ENCODE measurements around the gene ABCB9.
A peak's percentile ranks its signal among the peaks of the same experiment; 100 is the strongest.

ABCB9 gene

DNA sequence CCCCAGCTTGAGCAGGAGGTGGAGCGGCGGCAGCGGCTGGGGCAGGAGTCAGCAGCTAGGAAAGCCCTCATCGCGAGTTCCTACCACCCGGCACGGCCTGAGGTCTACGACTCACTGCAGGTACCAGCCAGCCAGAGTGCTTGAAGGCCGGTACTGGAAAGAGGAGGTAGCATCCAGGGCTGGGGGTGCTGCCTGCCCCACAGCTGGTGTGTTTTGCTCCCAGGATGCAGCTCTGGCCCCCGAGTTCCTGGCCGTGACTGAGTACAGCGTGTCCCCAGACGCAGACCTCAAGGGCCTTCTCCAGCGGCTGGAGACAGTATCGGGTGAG lies 10.3 kb upstream of the ABCB9 start:
- Histone ChIP-seq H3K27ac (ENCODE audit: low read depth in 2 of 2, low read length in 2 of 2) (no peak overlapping the region), H3K4me3 (ENCODE audit: low read length in 2 of 2) (no peak overlapping the region), H3K9me3 (ENCODE audit: control insufficient read depth in 2 of 2, low read length in 2 of 2) (no peaks in the 10 kb centered on the region), H3K36me3 (ENCODE audit: control insufficient read depth in 2 of 2, insufficient read depth in 2 of 2, low read length in 2 of 2) (peaks cover 0 to 5% of the 10 kb centered on the region in 2 donors), H3K9ac (ENCODE audit: low read depth in 1 of 2, low read length in 2 of 2) (peak overlapping the region in 1 of 2 donors; percentile 88), H3K4me1 (ENCODE audit: control insufficient read depth in 2 of 2, insufficient read depth in 2 of 2, low read length in 2 of 2) (peaks cover 29 to 39% of the 10 kb centered on the region in 2 donors), H3K27me3 (ENCODE audit: control insufficient read depth in 2 of 2, insufficient read depth in 2 of 2, low read length in 2 of 2) (no peaks in the 10 kb centered on the region)

DNA sequence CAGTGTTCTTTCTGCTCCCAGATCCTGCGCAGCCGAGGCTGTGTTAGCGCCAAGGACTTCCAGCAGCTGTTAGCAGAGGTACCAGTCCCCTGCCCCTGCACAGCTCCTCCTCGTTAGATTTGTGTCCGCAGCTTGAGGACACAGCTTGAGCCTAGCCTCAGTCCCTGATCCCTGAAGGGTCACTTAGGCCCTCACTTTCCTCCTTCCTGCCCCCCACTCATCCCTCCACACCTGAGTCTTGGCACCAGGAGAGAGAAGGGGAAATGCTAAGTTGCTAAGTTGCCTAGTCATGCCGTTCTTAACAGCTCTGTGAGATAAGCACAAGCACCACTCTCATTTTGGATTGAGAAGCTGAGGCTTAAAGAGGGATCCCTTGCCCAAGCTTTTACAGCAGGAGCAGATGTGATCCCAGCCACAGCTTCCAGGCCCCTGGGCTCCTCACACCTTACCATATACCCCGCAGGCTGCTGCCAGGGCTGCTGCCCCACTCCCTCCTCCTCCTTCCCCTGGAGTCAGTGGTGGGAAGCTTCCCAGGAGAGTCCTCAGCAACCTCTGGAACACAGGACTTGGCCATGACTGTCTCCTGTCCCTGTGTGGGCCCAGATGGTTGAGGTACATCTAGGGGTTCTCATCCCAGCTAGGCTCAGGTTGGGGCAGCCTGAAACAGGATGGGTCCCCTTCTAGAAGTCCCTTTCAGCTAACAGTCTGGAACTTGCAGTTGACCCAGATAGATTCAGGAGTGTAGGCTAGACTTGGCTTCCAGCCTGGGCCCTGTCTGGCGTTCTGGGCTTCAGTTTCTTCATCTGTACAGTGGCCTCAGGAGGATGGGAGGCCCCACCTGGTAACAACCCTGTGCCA lies 9.8 kb upstream of the ABCB9 start:
- Histone ChIP-seq H3K27me3 (ENCODE audit: control insufficient read depth in 2 of 2, insufficient read depth in 2 of 2, low read length in 2 of 2) (no peaks in the 10 kb centered on the region), H3K4me3 (ENCODE audit: low read length in 2 of 2) (peak overlapping the region; percentile 96 to 98), H3K36me3 (ENCODE audit: control insufficient read depth in 2 of 2, insufficient read depth in 2 of 2, low read length in 2 of 2) (peaks cover 0 to 5% of the 10 kb centered on the region in 2 donors), H3K4me1 (ENCODE audit: control insufficient read depth in 2 of 2, insufficient read depth in 2 of 2, low read length in 2 of 2) (peaks cover 24 to 33% of the 10 kb centered on the region in 2 donors), H3K27ac (ENCODE audit: low read depth in 2 of 2, low read length in 2 of 2) (peak overlapping the region in 1 of 2 donors; percentile 99), H3K9ac (ENCODE audit: low read depth in 1 of 2, low read length in 2 of 2) (peak overlapping the region; percentile 88 to 98), H3K9me3 (ENCODE audit: control insufficient read depth in 2 of 2, low read length in 2 of 2) (no peaks in the 10 kb centered on the region)

GRCh38 chr12:122974892-122975789 lies 8.9 kb upstream of the ABCB9 start, which contains the start of gene OGFOD2:
Gene OGFOD2, plus strand, starts transcription at chr12:122975244. Its CDS starts 8 bp downstream, at chr12:122975252.
- Histone ChIP-seq H3K4me1 (ENCODE audit: control insufficient read depth in 2 of 2, insufficient read depth in 2 of 2, low read length in 2 of 2) (peaks cover 24 to 33% of the 10 kb centered on the region in 2 donors), H3K9ac (ENCODE audit: low read depth in 1 of 2, low read length in 2 of 2) (peak within 1 kb of the TSS; percentile 88 to 98), H3K9me3 (ENCODE audit: control insufficient read depth in 2 of 2, low read length in 2 of 2) (no peaks in the 10 kb centered on the region), H3K27me3 (ENCODE audit: control insufficient read depth in 2 of 2, insufficient read depth in 2 of 2, low read length in 2 of 2) (no peaks in the 10 kb centered on the region), H3K4me3 (ENCODE audit: low read length in 2 of 2) (peak within 1 kb of the TSS; percentile 96 to 98), H3K36me3 (ENCODE audit: control insufficient read depth in 2 of 2, insufficient read depth in 2 of 2, low read length in 2 of 2) (peaks cover 0 to 5% of the 10 kb centered on the region in 2 donors), H3K27ac (ENCODE audit: low read depth in 2 of 2, low read length in 2 of 2) (peak within 1 kb of the TSS; percentile 96 to 99)

DNA sequence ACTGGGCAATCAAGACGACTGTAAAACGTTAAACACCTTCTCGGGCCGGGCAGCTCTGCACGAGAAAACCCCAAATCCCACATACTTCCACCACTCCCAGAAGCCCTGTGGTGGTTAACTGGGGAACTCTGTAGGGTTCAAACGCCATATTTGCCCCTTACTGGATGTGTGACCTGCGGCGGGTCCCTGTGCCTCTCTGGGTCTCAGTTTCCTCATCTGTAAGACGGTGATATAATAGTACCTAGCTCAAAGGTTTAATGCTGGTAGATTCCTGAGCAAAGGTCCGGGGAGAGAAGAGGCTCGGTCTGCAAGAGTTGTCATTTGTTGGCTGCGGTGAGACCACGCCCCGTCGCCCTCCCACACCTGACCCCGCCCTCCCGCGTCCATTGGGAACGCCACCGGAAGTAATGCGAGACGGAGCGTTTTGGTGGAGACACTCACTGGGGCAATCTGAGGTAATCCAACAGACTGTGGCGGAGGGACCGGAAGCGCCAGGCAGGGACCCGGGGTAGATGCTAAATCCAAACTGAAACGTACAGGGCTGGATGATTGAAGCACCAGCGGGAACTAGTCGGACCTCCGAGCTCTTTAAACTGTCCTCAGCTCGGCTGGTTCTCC lies 8.1 kb upstream of the ABCB9 start:
- H3K4me3 ChIP-seq (ENCODE audit: low read length in 2 of 2) = peak overlapping the region; percentile 96 to 98

DNA sequence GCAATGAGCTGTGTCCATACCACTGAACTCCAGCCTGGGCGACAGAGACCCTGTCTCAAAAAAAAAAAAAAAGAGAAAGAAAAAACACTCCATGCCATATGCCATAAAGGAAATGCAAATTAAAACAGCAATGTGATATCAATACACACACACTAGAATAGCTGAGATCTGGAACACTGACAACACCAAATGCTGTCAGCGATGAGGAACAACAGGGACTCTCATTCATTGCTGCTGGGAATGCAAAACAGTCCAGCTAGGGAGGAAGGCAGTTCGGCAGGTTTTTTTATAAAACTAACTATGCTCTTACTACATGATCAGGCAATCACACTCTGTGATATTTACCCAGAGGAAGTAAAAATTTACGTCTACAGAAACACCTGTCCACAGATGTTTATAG lies 3.4 kb upstream of the ABCB9 start:
- no peak overlapping the region for H3K9ac ChIP-seq (ENCODE audit: low read depth in 1 of 2, low read length in 2 of 2)
- peaks cover 17 to 20% of the 10 kb centered on the region in 2 donors for H3K4me1 ChIP-seq (ENCODE audit: control insufficient read depth in 2 of 2, insufficient read depth in 2 of 2, low read length in 2 of 2)
- no peaks in the 10 kb centered on the region for H3K27me3 ChIP-seq (ENCODE audit: control insufficient read depth in 2 of 2, insufficient read depth in 2 of 2, low read length in 2 of 2)
- H3K27ac ChIP-seq (ENCODE audit: low read depth in 2 of 2, low read length in 2 of 2) = no peak overlapping the region
- H3K9me3 ChIP-seq (ENCODE audit: control insufficient read depth in 2 of 2, low read length in 2 of 2) = no peaks in the 10 kb centered on the region
- H3K4me3 ChIP-seq (ENCODE audit: low read length in 2 of 2) = no peak overlapping the region
- no peaks in the 10 kb centered on the region for H3K36me3 ChIP-seq (ENCODE audit: control insufficient read depth in 2 of 2, insufficient read depth in 2 of 2, low read length in 2 of 2)

More for the DNA sequence above, 8.1 kb upstream of the ABCB9 start:
- Histone ChIP-seq H3K9ac (ENCODE audit: low read depth in 1 of 2, low read length in 2 of 2) (peak overlapping the region; percentile 88 to 98), H3K27me3 (ENCODE audit: control insufficient read depth in 2 of 2, insufficient read depth in 2 of 2, low read length in 2 of 2) (no peaks in the 10 kb centered on the region), H3K4me1 (ENCODE audit: control insufficient read depth in 2 of 2, insufficient read depth in 2 of 2, low read length in 2 of 2) (peaks cover 18 to 27% of the 10 kb centered on the region in 2 donors), H3K9me3 (ENCODE audit: control insufficient read depth in 2 of 2, low read length in 2 of 2) (no peaks in the 10 kb centered on the region), H3K36me3 (ENCODE audit: control insufficient read depth in 2 of 2, insufficient read depth in 2 of 2, low read length in 2 of 2) (peaks cover 0 to 5% of the 10 kb centered on the region in 2 donors), H3K27ac (ENCODE audit: low read depth in 2 of 2, low read length in 2 of 2) (peak overlapping the region; percentile 96 to 99)

- Histone ChIP-seq H3K9ac (ENCODE audit: low read depth in 1 of 2, low read length in 2 of 2) (no peak overlapping the region), H3K4me1 (ENCODE audit: control insufficient read depth in 2 of 2, insufficient read depth in 2 of 2, low read length in 2 of 2) (peaks cover 12 to 17% of the 10 kb centered on the region in 2 donors), H3K27ac (ENCODE audit: low read depth in 2 of 2, low read length in 2 of 2) (no peak overlapping the region), H3K36me3 (ENCODE audit: control insufficient read depth in 2 of 2, insufficient read depth in 2 of 2, low read length in 2 of 2) (no peaks in the 10 kb centered on the region), H3K9me3 (ENCODE audit: control insufficient read depth in 2 of 2, low read length in 2 of 2) (no peaks in the 10 kb centered on the region), H3K27me3 (ENCODE audit: control insufficient read depth in 2 of 2, insufficient read depth in 2 of 2, low read length in 2 of 2) (no peaks in the 10 kb centered on the region), H3K4me3 (ENCODE audit: low read length in 2 of 2) (no peak overlapping the region)
Observed at GRCh38 chr12:122968104-122968503, 1.8 kb upstream of the ABCB9 start.

GRCh38 chr12:122966743-122967550 lies 684 bp upstream of the ABCB9 start:
- Histone ChIP-seq H3K9ac (ENCODE audit: low read depth in 1 of 2, low read length in 2 of 2) (no peak overlapping the region), H3K27me3 (ENCODE audit: control insufficient read depth in 2 of 2, insufficient read depth in 2 of 2, low read length in 2 of 2) (no peaks in the 10 kb centered on the region), H3K4me3 (ENCODE audit: low read length in 2 of 2) (peak overlapping the region; percentile 37 to 40), H3K9me3 (ENCODE audit: control insufficient read depth in 2 of 2, low read length in 2 of 2) (no peaks in the 10 kb centered on the region), H3K27ac (ENCODE audit: low read depth in 2 of 2, low read length in 2 of 2) (no peak overlapping the region), H3K4me1 (ENCODE audit: control insufficient read depth in 2 of 2, insufficient read depth in 2 of 2, low read length in 2 of 2) (peaks cover 21 to 22% of the 10 kb centered on the region in 2 donors), H3K36me3 (ENCODE audit: control insufficient read depth in 2 of 2, insufficient read depth in 2 of 2, low read length in 2 of 2) (no peaks in the 10 kb centered on the region)

DNA sequence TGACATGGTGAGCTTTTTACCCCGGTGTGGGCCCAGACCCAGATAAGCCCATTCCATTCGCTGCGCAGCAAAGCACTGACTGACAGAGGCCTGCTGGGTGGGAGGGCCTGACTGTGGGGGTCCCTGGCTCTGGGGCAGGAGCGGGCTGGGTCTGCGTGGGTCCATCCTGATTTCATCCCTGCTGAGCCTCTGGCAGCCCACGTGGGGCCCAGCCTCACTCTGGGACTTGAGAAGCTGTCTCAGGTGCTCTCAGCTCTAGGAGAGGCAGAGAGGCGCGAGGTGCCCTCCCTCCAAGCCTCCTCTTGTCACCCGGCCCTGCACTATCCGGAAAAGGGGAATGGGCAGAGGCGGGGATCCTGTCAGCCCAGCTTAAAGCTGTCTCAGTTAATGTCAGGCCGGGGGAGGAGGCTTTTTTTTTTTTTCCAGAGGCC lies 927 bp downstream of the ABCB9 start:
- no peaks in the 10 kb centered on the region for H3K36me3 ChIP-seq (ENCODE audit: control insufficient read depth in 2 of 2, insufficient read depth in 2 of 2, low read length in 2 of 2)
- H3K27me3 ChIP-seq (ENCODE audit: control insufficient read depth in 2 of 2, insufficient read depth in 2 of 2, low read length in 2 of 2) = no peaks in the 10 kb centered on the region
- H3K4me3 ChIP-seq (ENCODE audit: low read length in 2 of 2) = peak overlapping the region in 1 of 2 donors; percentile 75
- no peaks in the 10 kb centered on the region for H3K9me3 ChIP-seq (ENCODE audit: control insufficient read depth in 2 of 2, low read length in 2 of 2)
- H3K9ac ChIP-seq (ENCODE audit: low read depth in 1 of 2, low read length in 2 of 2) = no peak overlapping the region
- H3K4me1 ChIP-seq (ENCODE audit: control insufficient read depth in 2 of 2, insufficient read depth in 2 of 2, low read length in 2 of 2) = peaks cover 29 to 30% of the 10 kb centered on the region in 2 donors
- H3K27ac ChIP-seq (ENCODE audit: low read depth in 2 of 2, low read length in 2 of 2) = no peak overlapping the region
